Loucy (cell line): ENCODE measurements around the gene SAPCD2.

Source experiments
- CTCF ChIP-seq: fragments of 200-600 bp; sonication (generic); conservative IDR thresholded peaks from 2 replicates; pipeline ENCODE4 v1.5.1; 2014; ENCODE audit warnings: mild to moderate bottlenecking, antibody characterized with exemption, low read length
- EZH2phosphoT487 ChIP-seq: fragments of 200-600 bp; IDR thresholded peaks from 2 replicates; pipeline ENCODE4 v1.6.1; 2018; ENCODE audit warnings: antibody characterized with exemption, mild to moderate bottlenecking, moderate library complexity, borderline replicate concordance

GRCh38 chr9:137046088-137046787 is 24.1 kb downstream of the SAPCD2 start, which contains the start of gene NPDC1:
- peak; percentile 83 for TF ChIP-seq CTCF
- no peak for TF ChIP-seq EZH2phosphoT487
